Measurements from ENCODE around the gene SLC24A1. TPM values are rescaled to one million over a fixed set of nuclear protein-coding genes. Genes with fewer than 3 reads are reported as not detected.

Gene SLC24A1
- total and polyA plus RNA-seq, 2 of the 4 experiments (the other 2 are of a cell fraction), result 3.6 to 4.9 TPM

- H3K27ac ChIP-seq (ENCODE audit: insufficient read depth, low read length), result no peak overlapping the region
- H3K9me3 ChIP-seq (ENCODE audit: control insufficient read depth, insufficient read depth, low read length), result no peaks in the 10 kb centered on the region
- TF ChIP-seq MAZ (IDR thresholded peaks at IDR 0.05; ENCODE audit: borderline replicate concordance, low read depth, low read length), result no peak
- no peaks in the 10 kb centered on the region for H4K20me1 ChIP-seq (ENCODE audit: insufficient read depth, low read length)
- ATAC-seq (ENCODE audit: low read depth) (no peak), DNase-seq (no peak)
- H4K5ac ChIP-seq (ENCODE audit: low read depth, low read length), result no peak overlapping the region
- H2BK20ac ChIP-seq (ENCODE audit: low read depth, low read length), result no peak overlapping the region
- H3K18ac ChIP-seq (ENCODE audit: low read depth, low read length), result no peak overlapping the region
- H3K23ac ChIP-seq (ENCODE audit: low read depth, low read length), result no peak overlapping the region
- in situ Hi-C loops (cut with MboI; ENCODE audit: low sequenced_read_pairs) (loop anchor here (5.0 kb wide), 1 partner anchor 212 kb away; no protein-coding TSS in a partner anchor), intact Hi-C loops (cut with micrococcal nuclease) (no loop called here), dilution Hi-C loops (cut with HindIII; ENCODE audit: low sequenced_read_pairs, unreplicated experiment) (no loop called here)
- no peak overlapping the region for H4K8ac ChIP-seq (ENCODE audit: low read depth in 2 of 2, low read length in 2 of 2)
- no peaks in the 10 kb centered on the region for H3K27me3 ChIP-seq (ENCODE audit: control insufficient read depth, insufficient read depth, low read length)
- H3K4ac ChIP-seq (ENCODE audit: low read depth, low read length), result no peak overlapping the region
- H3K14ac ChIP-seq (replicated peaks; ENCODE audit: low read depth, low read length), result no peak overlapping the region
- no peaks in the 10 kb centered on the region; the same call in 1 of the 2 replicates for H3K9me1 ChIP-seq (ENCODE audit: insufficient read depth, low read length)
- ChIA-PET CTCF (interaction anchor here (1.2 kb wide), 1 partner anchor 12 kb away, joined by 3 read pairs; no protein-coding TSS in a partner anchor), POLR2A (ENCODE audit: unreplicated experiment) (no interaction called here)
- no peak overlapping the region for H2BK15ac ChIP-seq (ENCODE audit: low read depth, low read length)
- H2BK5ac ChIP-seq (ENCODE audit: low read depth, low read length, poor library complexity, severe bottlenecking), result no peak overlapping the region
- no peak overlapping the region for H3K4me3 ChIP-seq (ENCODE audit: insufficient read depth, low read depth, low read length)
- no peak overlapping the region for H4K91ac ChIP-seq (ENCODE audit: insufficient read depth, low read depth, low read length)
- no peak overlapping the region for H2AK5ac ChIP-seq (ENCODE audit: low read depth, low read length)
- BruUV-seq (replicated peaks), result no TSS peak
- no peaks in the 10 kb centered on the region for H3K79me1 ChIP-seq (ENCODE audit: low read depth in 1 of 2, low read length in 2 of 2)
- no peak overlapping the region for H2AK9ac ChIP-seq (replicated peaks; ENCODE audit: low read depth, low read length, poor library complexity)
- no peak overlapping the region for H2AFZ ChIP-seq (replicated peaks; ENCODE audit: low read length, poor library complexity)
- peaks cover 8% of the 10 kb centered on the region for H3K4me1 ChIP-seq (ENCODE audit: control insufficient read depth, insufficient read depth, low read length)
- H2BK120ac ChIP-seq (ENCODE audit: low read depth, low read length), result no peak overlapping the region
- no peak overlapping the region for H3K4me2 ChIP-seq (ENCODE audit: low read depth, low read length)
- H3K9ac ChIP-seq (ENCODE audit: low read depth, low read length), result no peak overlapping the region
- WGBS, 2 experiments (ENCODE audit: extremely low coverage in 2 of 2, insufficient read length in 1 of 2), result no CpG with 5 or more reads among the region's 4 CpGs
- H3K36me3 ChIP-seq (ENCODE audit: control insufficient read depth, insufficient read depth, low read length), result peaks cover 1% of the 10 kb centered on the region; the same call in 1 of the 2 replicates
- H3K56ac ChIP-seq (ENCODE audit: extremely low read depth, insufficient read depth, low read length), result no peak overlapping the region
These were observed 23.7 kb downstream of the SLC24A1 start for GRCh38 chr15:65645392-65645791.
